Measurements from ENCODE around the gene ROR2.

Gene ROR2

GRCh38 chr9:91934654-91935053 lies 15.4 kb downstream of the ROR2 start:
- H3K4me1 ChIP-seq (ENCODE audit: control insufficient read depth, insufficient read depth, low read length) = no peaks in the 10 kb centered on the region
- no peaks in the 10 kb centered on the region for H3K36me3 ChIP-seq (ENCODE audit: control insufficient read depth, insufficient read depth, low read length)
- no peak overlapping the region for H3K4me3 ChIP-seq (ENCODE audit: low read length)
- no peak overlapping the region for H3K9ac ChIP-seq (ENCODE audit: low read length)
- H3K9me3 ChIP-seq (ENCODE audit: control insufficient read depth, low read length) = peaks cover 5% of the 10 kb centered on the region
- H3K27me3 ChIP-seq (ENCODE audit: control insufficient read depth, insufficient read depth, low read length) = no peaks in the 10 kb centered on the region

DNA sequence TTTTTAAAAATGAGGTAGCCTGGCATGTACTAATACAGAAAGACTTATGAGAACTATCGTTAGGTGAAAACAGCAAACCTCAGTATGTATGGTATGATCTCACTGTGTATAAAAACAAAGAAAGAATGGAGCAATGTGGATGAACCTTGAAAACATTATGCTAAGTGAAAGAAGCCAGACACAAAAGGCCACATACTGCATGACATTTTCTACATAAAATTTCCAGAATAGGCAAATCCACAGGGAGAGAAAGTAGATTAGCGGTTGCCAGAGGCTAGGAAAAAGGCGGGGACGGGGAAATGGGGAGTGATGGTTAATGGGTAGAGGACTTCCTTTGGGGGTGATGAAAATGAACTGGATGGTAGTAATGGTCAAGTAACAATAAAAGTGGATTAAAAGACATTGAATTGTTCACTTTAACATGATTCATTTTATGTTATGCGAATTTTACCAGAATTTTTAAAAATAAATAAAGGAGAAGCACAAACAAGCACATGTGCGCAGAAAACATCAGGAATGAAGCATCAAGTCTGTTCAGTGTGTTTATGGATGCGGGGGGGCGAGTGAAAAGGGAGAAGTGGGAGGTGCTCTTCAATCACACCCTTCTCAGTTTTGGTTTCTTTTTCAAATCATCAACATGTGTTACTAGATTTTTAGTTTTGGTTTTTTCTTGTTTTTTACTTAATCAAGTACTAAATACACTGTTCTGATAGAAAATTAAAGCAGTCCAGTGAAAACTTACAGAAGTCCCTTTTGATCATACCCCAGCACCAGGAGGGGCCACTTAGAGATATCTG lies 16.3 kb downstream of the ROR2 start:
- no peaks in the 10 kb centered on the region for H3K4me1 ChIP-seq (ENCODE audit: control insufficient read depth, insufficient read depth, low read length)
- H3K9me3 ChIP-seq (ENCODE audit: control insufficient read depth, low read length) = peaks cover 5% of the 10 kb centered on the region
- H3K36me3 ChIP-seq (ENCODE audit: control insufficient read depth, insufficient read depth, low read length) = no peaks in the 10 kb centered on the region
- H3K4me3 ChIP-seq (ENCODE audit: low read length) = no peak overlapping the region
- no peaks in the 10 kb centered on the region for H3K27me3 ChIP-seq (ENCODE audit: control insufficient read depth, insufficient read depth, low read length)
- no peak overlapping the region for H3K9ac ChIP-seq (ENCODE audit: low read length)

DNA sequence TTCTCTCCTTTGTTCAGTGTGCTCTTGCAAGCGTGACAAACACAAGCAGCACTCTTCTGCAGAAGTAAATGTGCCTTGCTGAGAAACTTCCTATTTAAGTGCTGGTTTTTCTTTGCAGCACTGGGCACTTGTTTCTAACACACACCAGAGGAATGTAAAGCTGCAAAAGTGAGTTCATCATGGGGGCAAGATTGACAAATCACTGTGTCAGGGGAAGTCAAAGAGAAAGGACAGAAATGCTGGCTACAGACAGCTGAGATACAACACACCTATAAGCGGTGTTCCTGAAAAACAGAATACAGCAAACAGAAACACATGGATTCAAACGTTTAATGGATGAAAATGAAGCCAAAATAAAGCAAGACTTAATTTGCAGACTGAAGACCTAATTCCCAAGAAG lies 19.6 kb downstream of the ROR2 start:
- peaks cover 5% of the 10 kb centered on the region for H3K9me3 ChIP-seq (ENCODE audit: control insufficient read depth, low read length)
- no peaks in the 10 kb centered on the region for H3K27me3 ChIP-seq (ENCODE audit: control insufficient read depth, insufficient read depth, low read length)
- H3K4me3 ChIP-seq (ENCODE audit: low read length) = no peak overlapping the region
- no peak overlapping the region for H3K9ac ChIP-seq (ENCODE audit: low read length)
- no peaks in the 10 kb centered on the region for H3K36me3 ChIP-seq (ENCODE audit: control insufficient read depth, insufficient read depth, low read length)
- H3K4me1 ChIP-seq (ENCODE audit: control insufficient read depth, insufficient read depth, low read length) = no peaks in the 10 kb centered on the region

GRCh38 chr9:91929331-91929730 lies 20.7 kb downstream of the ROR2 start:
- H3K4me1 ChIP-seq (ENCODE audit: control insufficient read depth, insufficient read depth, low read length) = no peaks in the 10 kb centered on the region
- H3K27me3 ChIP-seq (ENCODE audit: control insufficient read depth, insufficient read depth, low read length) = no peaks in the 10 kb centered on the region
- H3K9me3 ChIP-seq (ENCODE audit: control insufficient read depth, low read length) = peaks cover 5% of the 10 kb centered on the region
- H3K9ac ChIP-seq (ENCODE audit: low read length) = no peak overlapping the region
- no peaks in the 10 kb centered on the region for H3K36me3 ChIP-seq (ENCODE audit: control insufficient read depth, insufficient read depth, low read length)
- no peak overlapping the region for H3K4me3 ChIP-seq (ENCODE audit: low read length)

DNA sequence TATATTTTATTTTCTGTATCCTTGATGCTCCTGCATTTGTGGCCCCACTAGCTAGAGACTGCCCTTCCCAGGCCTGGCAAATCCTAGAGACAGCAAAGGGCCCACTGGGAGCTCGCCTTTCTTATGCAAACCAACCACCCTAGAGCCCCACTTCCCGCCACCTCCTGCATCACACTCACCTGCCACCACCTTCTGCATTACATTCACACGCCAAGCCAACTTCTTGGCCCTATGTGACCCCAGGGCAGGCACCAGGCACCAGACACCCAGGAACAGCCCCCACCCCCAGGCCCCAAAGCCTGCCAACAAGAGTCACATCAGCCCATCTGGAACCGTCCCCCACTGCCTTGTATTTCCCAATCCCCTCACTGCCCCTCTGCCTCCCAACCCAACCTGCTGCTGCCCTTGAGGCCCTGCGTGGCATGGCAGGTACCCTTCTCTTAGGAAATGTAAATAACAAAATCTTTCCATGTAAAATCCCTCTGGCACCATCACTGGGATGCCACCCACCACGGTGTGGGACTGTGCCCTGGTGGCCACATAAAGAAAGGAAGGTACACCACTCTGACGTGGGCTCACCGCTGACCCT lies 22.0 kb downstream of the ROR2 start:
- Histone ChIP-seq H3K4me3 (ENCODE audit: low read length) (no peak overlapping the region), H3K4me1 (ENCODE audit: control insufficient read depth, insufficient read depth, low read length) (no peaks in the 10 kb centered on the region), H3K9me3 (ENCODE audit: control insufficient read depth, low read length) (peaks cover 5% of the 10 kb centered on the region), H3K9ac (ENCODE audit: low read length) (no peak overlapping the region), H3K36me3 (ENCODE audit: control insufficient read depth, insufficient read depth, low read length) (no peaks in the 10 kb centered on the region), H3K27me3 (ENCODE audit: control insufficient read depth, insufficient read depth, low read length) (no peaks in the 10 kb centered on the region)

- Histone ChIP-seq H3K27me3 (ENCODE audit: control insufficient read depth, insufficient read depth, low read length) (no peaks in the 10 kb centered on the region), H3K4me1 (ENCODE audit: control insufficient read depth, insufficient read depth, low read length) (peaks cover 3% of the 10 kb centered on the region), H3K4me3 (ENCODE audit: low read length) (no peak overlapping the region), H3K9ac (ENCODE audit: low read length) (no peak overlapping the region), H3K36me3 (ENCODE audit: control insufficient read depth, insufficient read depth, low read length) (no peaks in the 10 kb centered on the region), H3K9me3 (ENCODE audit: control insufficient read depth, low read length) (no peaks in the 10 kb centered on the region)
Observed at GRCh38 chr9:91924090-91924489, 25.9 kb downstream of the ROR2 start.

- no peaks in the 10 kb centered on the region for H3K27me3 ChIP-seq (ENCODE audit: control insufficient read depth, insufficient read depth, low read length)
- H3K36me3 ChIP-seq (ENCODE audit: control insufficient read depth, insufficient read depth, low read length) = no peaks in the 10 kb centered on the region
- no peak overlapping the region for H3K9ac ChIP-seq (ENCODE audit: low read length)
- H3K9me3 ChIP-seq (ENCODE audit: control insufficient read depth, low read length) = no peaks in the 10 kb centered on the region
- no peak overlapping the region for H3K4me3 ChIP-seq (ENCODE audit: low read length)
- peaks cover 6% of the 10 kb centered on the region for H3K4me1 ChIP-seq (ENCODE audit: control insufficient read depth, insufficient read depth, low read length)
Observed at GRCh38 chr9:91923145-91923544, 26.9 kb downstream of the ROR2 start.

GRCh38 chr9:91921371-91921770 lies 28.7 kb downstream of the ROR2 start:
- Histone ChIP-seq H3K4me3 (ENCODE audit: low read length) (no peak overlapping the region), H3K27me3 (ENCODE audit: control insufficient read depth, insufficient read depth, low read length) (no peaks in the 10 kb centered on the region), H3K36me3 (ENCODE audit: control insufficient read depth, insufficient read depth, low read length) (no peaks in the 10 kb centered on the region), H3K9ac (ENCODE audit: low read length) (no peak overlapping the region), H3K4me1 (ENCODE audit: control insufficient read depth, insufficient read depth, low read length) (peaks cover 6% of the 10 kb centered on the region), H3K9me3 (ENCODE audit: control insufficient read depth, low read length) (no peaks in the 10 kb centered on the region)

- Histone ChIP-seq H3K9me3 (ENCODE audit: control insufficient read depth, low read length) (no peaks in the 10 kb centered on the region), H3K27me3 (ENCODE audit: control insufficient read depth, insufficient read depth, low read length) (no peaks in the 10 kb centered on the region), H3K4me3 (ENCODE audit: low read length) (no peak overlapping the region), H3K9ac (ENCODE audit: low read length) (no peak overlapping the region), H3K36me3 (ENCODE audit: control insufficient read depth, insufficient read depth, low read length) (no peaks in the 10 kb centered on the region), H3K4me1 (ENCODE audit: control insufficient read depth, insufficient read depth, low read length) (peaks cover 6% of the 10 kb centered on the region)
Observed at GRCh38 chr9:91920630-91921350, 29.2 kb downstream of the ROR2 start.

- no peak overlapping the region for H3K9ac ChIP-seq (ENCODE audit: low read length)
- H3K9me3 ChIP-seq (ENCODE audit: control insufficient read depth, low read length) = no peaks in the 10 kb centered on the region
- H3K36me3 ChIP-seq (ENCODE audit: control insufficient read depth, insufficient read depth, low read length) = no peaks in the 10 kb centered on the region
- H3K4me3 ChIP-seq (ENCODE audit: low read length) = no peak overlapping the region
- peaks cover 6% of the 10 kb centered on the region for H3K4me1 ChIP-seq (ENCODE audit: control insufficient read depth, insufficient read depth, low read length)
- no peaks in the 10 kb centered on the region for H3K27me3 ChIP-seq (ENCODE audit: control insufficient read depth, insufficient read depth, low read length)
Observed at GRCh38 chr9:91919621-91920020, 30.4 kb downstream of the ROR2 start.

DNA sequence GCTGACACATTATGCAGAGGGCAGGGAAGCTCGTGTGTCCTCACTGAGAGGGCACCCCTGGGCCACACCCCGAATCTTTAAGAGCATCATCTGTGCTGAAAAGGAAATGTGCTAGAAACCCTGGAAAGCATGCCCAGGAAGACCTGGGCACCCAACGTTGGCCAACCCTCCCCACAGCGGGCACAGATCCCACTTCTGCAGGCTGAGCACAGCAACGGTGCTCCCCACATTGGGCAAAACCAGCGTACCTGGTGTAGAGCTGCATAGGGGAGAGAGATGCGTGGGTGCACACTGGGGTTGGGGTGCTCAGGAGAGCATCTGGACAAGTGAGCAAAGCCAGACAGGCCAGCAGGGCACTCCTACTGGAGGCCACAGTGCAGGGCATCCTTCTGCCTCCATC lies 32.6 kb downstream of the ROR2 start:
- Histone ChIP-seq H3K27me3 (ENCODE audit: control insufficient read depth, insufficient read depth, low read length) (no peaks in the 10 kb centered on the region), H3K9me3 (ENCODE audit: control insufficient read depth, low read length) (no peaks in the 10 kb centered on the region), H3K9ac (ENCODE audit: low read length) (no peak overlapping the region), H3K4me1 (ENCODE audit: control insufficient read depth, insufficient read depth, low read length) (peaks cover 6% of the 10 kb centered on the region), H3K4me3 (ENCODE audit: low read length) (no peak overlapping the region), H3K36me3 (ENCODE audit: control insufficient read depth, insufficient read depth, low read length) (no peaks in the 10 kb centered on the region)

DNA sequence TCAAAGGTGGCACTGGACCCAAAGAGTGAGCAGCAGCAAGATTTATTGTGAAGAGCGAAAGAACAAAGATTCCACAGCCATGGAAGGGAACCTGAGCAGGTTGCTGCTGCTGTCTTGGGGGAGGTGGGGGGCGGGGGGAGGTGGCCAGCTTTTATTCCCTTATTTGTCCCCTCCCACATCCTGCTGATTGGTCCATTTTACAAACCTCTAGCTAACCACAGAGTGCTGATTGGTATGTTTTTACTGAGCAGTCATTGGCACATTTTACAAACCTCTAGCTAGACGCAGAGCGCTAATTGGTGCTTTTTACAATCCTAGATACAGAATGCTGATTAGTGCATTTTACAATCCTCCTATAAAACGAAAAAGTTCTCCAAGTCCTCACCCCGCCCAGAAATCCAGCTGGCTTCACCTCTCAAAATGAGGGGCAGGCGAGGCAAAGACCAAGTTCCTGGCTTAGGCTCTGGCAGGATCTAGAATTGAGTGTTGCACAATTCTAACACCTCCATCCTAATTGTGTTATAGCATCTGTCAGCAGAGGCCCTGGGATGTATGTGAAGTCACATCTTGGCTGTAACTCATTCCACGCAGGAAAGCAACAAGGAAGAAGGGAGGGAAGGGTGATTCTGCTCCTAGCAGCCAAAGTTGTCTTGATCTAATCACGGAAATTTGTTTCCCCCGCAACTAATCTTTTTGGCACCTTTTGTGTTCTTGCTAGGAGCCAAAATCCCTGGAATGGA lies 34.3 kb downstream of the ROR2 start:
- Histone ChIP-seq H3K4me3 (ENCODE audit: low read length) (no peak overlapping the region), H3K9me3 (ENCODE audit: control insufficient read depth, low read length) (no peaks in the 10 kb centered on the region), H3K36me3 (ENCODE audit: control insufficient read depth, insufficient read depth, low read length) (no peaks in the 10 kb centered on the region), H3K4me1 (ENCODE audit: control insufficient read depth, insufficient read depth, low read length) (peaks cover 6% of the 10 kb centered on the region), H3K9ac (ENCODE audit: low read length) (no peak overlapping the region), H3K27me3 (ENCODE audit: control insufficient read depth, insufficient read depth, low read length) (no peaks in the 10 kb centered on the region)
